Measurements from ENCODE around the gene LRRC58.

DNA sequence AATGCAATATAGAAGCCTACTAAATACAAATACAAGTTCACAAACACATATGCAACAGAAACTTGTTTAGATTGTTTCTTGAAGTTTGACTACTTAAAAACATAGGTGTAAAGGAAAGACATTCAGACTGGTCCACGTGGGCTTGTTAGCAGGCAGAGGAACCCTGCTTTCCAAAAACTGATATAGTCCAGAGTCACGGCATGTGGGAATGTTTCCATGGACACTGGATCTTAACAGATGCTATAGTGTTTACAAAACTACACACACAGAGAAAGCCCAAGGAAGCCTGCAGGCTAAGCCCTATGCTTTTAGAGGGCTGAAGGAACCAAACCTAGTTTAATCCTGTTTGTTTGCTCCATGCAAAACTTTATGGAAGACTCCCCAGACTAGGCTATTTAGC lies 45.2 kb upstream of the LRRC58 start:
- no peak for TF ChIP-seq ZNF354C (tag by site-specific recombination; IDR thresholded peaks at IDR 0.05; ENCODE audit: borderline replicate concordance, low read depth)
- no peak for TF ChIP-seq BCL11A (tag by site-specific recombination; IDR thresholded peaks at IDR 0.05; ENCODE audit: low read depth)
- TF ChIP-seq ZNF274 (IDR thresholded peaks at IDR 0.05; ENCODE audit: low read length): no peak
- TF ChIP-seq ZNF274 (tag by site-specific recombination; IDR thresholded peaks at IDR 0.05; ENCODE audit: borderline replicate concordance): no peak
- no peak for TF ChIP-seq CTCF (tag by site-specific recombination; IDR thresholded peaks at IDR 0.05)
- TF ChIP-seq ZNF184 (tag by site-specific recombination; IDR thresholded peaks at IDR 0.05): no peak
- TF ChIP-seq, protein P1, sequence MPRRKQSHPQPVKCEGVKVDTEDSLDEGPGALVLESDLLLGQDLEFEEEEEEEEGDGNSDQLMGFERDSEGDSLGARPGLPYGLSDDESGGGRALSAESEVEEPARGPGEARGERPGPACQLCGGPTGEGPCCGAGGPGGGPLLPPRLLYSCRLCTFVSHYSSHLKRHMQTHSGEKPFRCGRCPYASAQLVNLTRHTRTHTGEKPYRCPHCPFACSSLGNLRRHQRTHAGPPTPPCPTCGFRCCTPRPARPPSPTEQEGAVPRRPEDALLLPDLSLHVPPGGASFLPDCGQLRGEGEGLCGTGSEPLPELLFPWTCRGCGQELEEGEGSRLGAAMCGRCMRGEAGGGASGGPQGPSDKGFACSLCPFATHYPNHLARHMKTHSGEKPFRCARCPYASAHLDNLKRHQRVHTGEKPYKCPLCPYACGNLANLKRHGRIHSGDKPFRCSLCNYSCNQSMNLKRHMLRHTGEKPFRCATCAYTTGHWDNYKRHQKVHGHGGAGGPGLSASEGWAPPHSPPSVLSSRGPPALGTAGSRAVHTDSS (tag by site-specific recombination; IDR thresholded peaks at IDR 0.05): no peak
- TF ChIP-seq MYNN (tag by site-specific recombination; IDR thresholded peaks at IDR 0.05; ENCODE audit: borderline replicate concordance): no peak
- no peak for TF ChIP-seq SP2 (tag by site-specific recombination; IDR thresholded peaks at IDR 0.05)

All from HEK293 (cell line).